KMS-11 (cell line): ENCODE data around the gene WNT7A.

Experiments used
- H2AFZ ChIP-seq: fragments of 200-600 bp; sonication (generic); 2 replicates; pipeline ENCODE4 v1.6.1; 2016; ENCODE audit warnings: antibody characterized with exemption, mixed run types, low read depth
- H3K27ac ChIP-seq: fragments of 200-600 bp; sonication (generic); 2 replicates; pipeline ENCODE4 v1.6.1; 2016; ENCODE audit warnings: mild to moderate bottlenecking, mixed run types
- H3K27me3 ChIP-seq: fragments of 200-600 bp; sonication (generic); 2 replicates; pipeline ENCODE4 v1.6.1; 2017; ENCODE audit warnings: mild to moderate bottlenecking, low read depth, mixed run types, moderate library complexity; ENCODE audit not compliant: insufficient read depth
- H3K36me3 ChIP-seq: fragments of 200-600 bp; sonication (generic); 2 replicates; pipeline ENCODE4 v1.6.1; 2017; ENCODE audit warnings: mild to moderate bottlenecking, mixed run types; ENCODE audit not compliant: insufficient read depth
- H3K4me1 ChIP-seq: fragments of 200-600 bp; sonication (generic); 2 replicates; pipeline ENCODE4 v1.6.1; 2016; ENCODE audit warnings: mild to moderate bottlenecking, low read depth, mixed run types; ENCODE audit not compliant: poor library complexity, severe bottlenecking
- H3K4me2 ChIP-seq: fragments of 200-600 bp; sonication (generic); 2 replicates; pipeline ENCODE4 v1.7.0; 2016; ENCODE audit warnings: mild to moderate bottlenecking, mixed run types
- H3K4me3 ChIP-seq: fragments of 200-600 bp; sonication (generic); IDR thresholded peaks from 2 replicates; pipeline ENCODE4 v1.6.1; 2017; ENCODE audit warnings: low read depth, low read length, mixed read lengths; ENCODE audit not compliant: insufficient read depth
- H3K79me2 ChIP-seq: fragments of 200-600 bp; sonication (generic); 2 replicates; pipeline ENCODE4 v1.6.1; 2016; ENCODE audit warnings: low read depth, mixed run types; ENCODE audit not compliant: insufficient read depth
- H3K9ac ChIP-seq: fragments of 200-600 bp; sonication (generic); 2 replicates; pipeline ENCODE4 v1.6.1; 2016; ENCODE audit warnings: mild to moderate bottlenecking, mixed run types
- H4K20me1 ChIP-seq: fragments of 200-600 bp; sonication (generic); 2 replicates; pipeline ENCODE4 v1.6.1; 2016; ENCODE audit warnings: mild to moderate bottlenecking, mixed run types; ENCODE audit not compliant: insufficient read depth
- CTCF ChIP-seq: fragments of 200-600 bp; sonication (generic); conservative IDR thresholded peaks from 2 replicates; pipeline ENCODE4 v1.6.1; 2017; ENCODE audit warnings: low read depth, mild to moderate bottlenecking, antibody characterized with exemption, low read length, moderate library complexity, mixed read lengths

Gene WNT7A

GRCh38 chr3:13886593-13887129 is 6.8 kb upstream of the WNT7A start:
- Histone ChIP-seq H3K27ac (no peak overlapping the region), H4K20me1 (no peaks in the 10 kb centered on the region), H2AFZ (no peak overlapping the region), H3K4me2 (no peak overlapping the region), H3K4me3 (no peak overlapping the region), H3K4me1 (no peaks in the 10 kb centered on the region), H3K36me3 (no peaks in the 10 kb centered on the region), H3K79me2 (no peaks in the 10 kb centered on the region), H3K9ac (no peak overlapping the region), H3K27me3 (no peaks in the 10 kb centered on the region)
- TF ChIP-seq CTCF, result no peak

GRCh38 chr3:13885704-13886010 is 5.8 kb upstream of the WNT7A start:
- Histone ChIP-seq H3K9ac (no peak overlapping the region), H3K4me2 (no peak overlapping the region), H3K4me1 (no peaks in the 10 kb centered on the region), H3K79me2 (no peaks in the 10 kb centered on the region), H2AFZ (no peak overlapping the region), H3K27ac (no peak overlapping the region), H3K4me3 (no peak overlapping the region), H4K20me1 (no peaks in the 10 kb centered on the region), H3K36me3 (no peaks in the 10 kb centered on the region), H3K27me3 (no peaks in the 10 kb centered on the region)
- TF ChIP-seq CTCF, result no peak; the same call in none of the 2 replicates

GRCh38 chr3:13884851-13885703 is 5.2 kb upstream of the WNT7A start:
- Histone ChIP-seq H3K79me2 (no peaks in the 10 kb centered on the region), H3K4me3 (no peak overlapping the region), H3K27me3 (no peaks in the 10 kb centered on the region), H3K36me3 (no peaks in the 10 kb centered on the region), H3K4me1 (no peaks in the 10 kb centered on the region), H4K20me1 (no peaks in the 10 kb centered on the region), H2AFZ (no peak overlapping the region), H3K4me2 (no peak overlapping the region), H3K27ac (no peak overlapping the region), H3K9ac (no peak overlapping the region)
- peak; percentile 76 for TF ChIP-seq CTCF

GRCh38 chr3:13883681-13884080 is 3.8 kb upstream of the WNT7A start:
- no peak overlapping the region for H2AFZ ChIP-seq
- H3K4me2 ChIP-seq, result no peak overlapping the region
- H4K20me1 ChIP-seq, result no peaks in the 10 kb centered on the region
- H3K9ac ChIP-seq, result no peak overlapping the region
- H3K36me3 ChIP-seq, result no peaks in the 10 kb centered on the region
- H3K4me1 ChIP-seq, result no peaks in the 10 kb centered on the region
- no peak for TF ChIP-seq CTCF
- H3K4me3 ChIP-seq, result no peak overlapping the region
- no peaks in the 10 kb centered on the region for H3K79me2 ChIP-seq
- no peaks in the 10 kb centered on the region for H3K27me3 ChIP-seq
- no peak overlapping the region for H3K27ac ChIP-seq
